Measurements from ENCODE around the gene RRP8.

DNA sequence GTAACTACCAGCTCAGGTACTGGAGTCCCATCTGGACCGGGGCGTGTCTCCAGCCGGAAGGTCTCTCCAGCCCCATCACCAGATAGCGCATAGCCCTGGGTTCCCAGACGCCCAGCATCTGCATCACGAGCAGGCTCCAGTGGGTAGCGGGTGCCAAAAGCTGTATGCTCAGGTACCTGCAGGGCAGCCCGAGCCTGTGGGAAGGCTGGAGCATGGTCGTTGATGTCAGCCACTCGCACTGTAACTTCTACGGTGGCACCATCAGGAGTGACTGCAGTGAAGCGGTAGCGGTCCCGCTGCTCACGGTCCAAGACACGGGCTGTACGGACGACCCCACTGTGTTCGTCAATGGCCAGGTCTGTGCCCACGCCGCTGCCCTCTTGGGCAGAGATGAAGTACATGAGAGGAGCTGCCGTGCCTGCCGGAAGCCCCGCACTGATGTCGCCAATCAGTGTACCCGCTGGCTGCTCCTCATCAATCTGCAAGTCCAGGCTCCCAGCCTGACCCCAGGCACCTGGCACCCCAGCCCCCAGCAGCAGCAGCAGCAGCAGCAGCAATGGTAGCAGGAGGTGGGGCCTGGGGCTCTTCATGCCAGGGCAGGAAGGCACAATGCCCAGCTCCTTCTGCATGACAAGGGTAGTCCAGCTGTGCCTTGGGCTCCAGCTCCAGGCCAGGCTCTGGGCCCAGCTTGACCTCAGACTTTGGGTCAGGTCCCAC, 37.7 kb upstream of the RRP8 start:
- TF ChIP-seq CTCF (IDR thresholded peaks at IDR 0.05) = no peak
- no peak for TF ChIP-seq POLR2A (IDR thresholded peaks at IDR 0.05)
